GM23338 (cell line): ENCODE data around the gene CCDC149. TPM values are rescaled to one million over a fixed set of nuclear protein-coding genes. Genes with fewer than 3 reads are reported as not detected.

Source experiments
- ATAC-seq: fragments of 200-7000 bp; cut with Tn5 transposase; 3 replicates; pipeline ENCODE4 v1.9.1; 2020
- DNase-seq: peaks from one replicate; pipeline ENCODE4 v3.0.0-alpha.2; 2015; ENCODE audit warnings: low spot score
- H2AFZ ChIP-seq: fragments of 200-600 bp; sonication (generic); 2 replicates; pipeline ENCODE4 v1.8.0; 2016; ENCODE audit warnings: antibody characterized with exemption, mild to moderate bottlenecking, moderate library complexity
- H3F3A ChIP-seq: fragments of 200-600 bp; sonication (generic); replicated peaks from 2 replicates; pipeline ENCODE4 v1.8.0; 2017; ENCODE audit warnings: antibody characterized with exemption, mixed run types, low read depth
- H3K27ac ChIP-seq: fragments of 200-600 bp; sonication (generic); 2 replicates; pipeline ENCODE4 v1.6.1; 2016; ENCODE audit warnings: low read depth
- H3K27me3 ChIP-seq: fragments of 200-600 bp; sonication (generic); 2 replicates; pipeline ENCODE4 v1.8.0; 2016; ENCODE audit warnings: mild to moderate bottlenecking, mixed run types, moderate library complexity; ENCODE audit not compliant: insufficient read depth
- H3K36me3 ChIP-seq: fragments of 200-600 bp; sonication (generic); 2 replicates; pipeline ENCODE4 v1.8.0; 2016; ENCODE audit warnings: mild to moderate bottlenecking; ENCODE audit not compliant: insufficient read depth
- H3K4me1 ChIP-seq: fragments of 200-600 bp; sonication (generic); 2 replicates; pipeline ENCODE4 v1.8.0; 2016; ENCODE audit warnings: mild to moderate bottlenecking, moderate library complexity; ENCODE audit not compliant: insufficient read depth
- H3K4me2 ChIP-seq: fragments of 200-600 bp; sonication (generic); 2 replicates; pipeline ENCODE4 v1.7.1; 2017; ENCODE audit warnings: mixed run types
- H3K4me3 ChIP-seq: fragments of 200-600 bp; sonication (generic); 2 replicates; pipeline ENCODE4 v1.6.1; 2016; ENCODE audit warnings: mixed run types
- H3K79me2 ChIP-seq: fragments of 200-600 bp; sonication (generic); replicated peaks from 2 replicates; pipeline ENCODE4 v1.8.0; 2017; ENCODE audit warnings: mild to moderate bottlenecking; ENCODE audit not compliant: insufficient read depth
- H3K9me2 ChIP-seq: fragments of 200-600 bp; sonication (generic); 2 replicates; pipeline ENCODE4 v1.8.0; 2017; ENCODE audit not compliant: insufficient read depth
- H4K20me1 ChIP-seq: fragments of 200-600 bp; sonication (generic); replicated peaks from 2 replicates; pipeline ENCODE4 v1.8.0; 2017; ENCODE audit warnings: mild to moderate bottlenecking; ENCODE audit not compliant: insufficient read depth
- H3K27ac Mint-ChIP-seq: 2 replicates; pipeline ENCODE4 v1.8.0; 2020; ENCODE audit warnings: inconsistent platforms, mild to moderate bottlenecking, moderate library complexity, mixed read lengths
- H3K27me3 Mint-ChIP-seq: 3 replicates; pipeline ENCODE4 v1.8.0; 2022; ENCODE audit warnings: low read depth, mild to moderate bottlenecking, moderate library complexity, mixed read lengths, inconsistent platforms; ENCODE audit not compliant: insufficient read depth, poor library complexity
- H3K36me3 Mint-ChIP-seq: 3 replicates; pipeline ENCODE4 v1.8.0; 2021; ENCODE audit warnings: low read depth, mild to moderate bottlenecking, inconsistent platforms, moderate library complexity, mixed read lengths
- H3K4me1 Mint-ChIP-seq: 3 replicates; pipeline ENCODE4 v1.8.0; 2020; ENCODE audit warnings: mild to moderate bottlenecking, inconsistent platforms, mixed read lengths
- H3K4me3 Mint-ChIP-seq: 3 replicates; pipeline ENCODE4 v1.8.0; 2021; ENCODE audit warnings: moderate library complexity, mild to moderate bottlenecking, inconsistent platforms, mixed read lengths
- H3K9me3 Mint-ChIP-seq: 3 replicates; pipeline ENCODE4 v1.8.0; 2020; ENCODE audit warnings: moderate library complexity, mild to moderate bottlenecking, inconsistent platforms, mixed read lengths
- CREB1 ChIP-seq: fragments of 250-450 bp; sonication (Bioruptor Pico); IDR thresholded peaks from 2 replicates; pipeline ENCODE4 v1.5.0; 2020; ENCODE audit warnings: low read depth, mild to moderate bottlenecking, moderate library complexity
- EZH2phosphoT487 ChIP-seq: fragments of 200-600 bp; sonication (generic); IDR thresholded peaks from one replicate; pipeline ENCODE4 v1.8.1; 2018; ENCODE audit warnings: antibody characterized with exemption; ENCODE audit not compliant: unreplicated experiment
- JUNB ChIP-seq: IDR thresholded peaks from one replicate; pipeline ENCODE4 v1.6.1; 2016; ENCODE audit warnings: antibody characterized with exemption; ENCODE audit not compliant: unreplicated experiment
- NANOG ChIP-seq: IDR thresholded peaks from 2 replicates; pipeline ENCODE4 v1.6.1; 2016; ENCODE audit warnings: antibody characterized with exemption, borderline replicate concordance
- POLR2AphosphoS5 ChIP-seq: IDR thresholded peaks from 2 replicates; pipeline ENCODE4 v1.6.1; 2016; ENCODE audit warnings: antibody characterized with exemption, low read depth
- STAT1 ChIP-seq: IDR thresholded peaks from one replicate; pipeline ENCODE4 v1.6.1; 2016; ENCODE audit warnings: antibody characterized with exemption; ENCODE audit not compliant: unreplicated experiment
- ZNF114 ChIP-seq: fragments of 250-450 bp; sonication (Bioruptor Pico); IDR thresholded peaks from 2 replicates; pipeline ENCODE4 v1.5.0; 2020; ENCODE audit warnings: mild to moderate bottlenecking, moderate library complexity
- ZNF331 ChIP-seq: fragments of 250-450 bp; sonication (Bioruptor Pico); IDR thresholded peaks from 2 replicates; pipeline ENCODE4 v1.5.0; 2020; ENCODE audit warnings: low read depth, mild to moderate bottlenecking, moderate library complexity
- ZNF462 ChIP-seq: fragments of 250-450 bp; sonication (Bioruptor Pico); IDR thresholded peaks from 2 replicates; pipeline ENCODE4 v1.5.0; 2020; ENCODE audit warnings: mild to moderate bottlenecking, moderate library complexity
- polyA plus RNA-seq: library from polyadenylated mRNA; unstranded; fragments of >200 nt; fragmentation: Nextera tagmentation; extraction: Ambion mirVana; gene quantifications from 2 replicates; pipeline ENCODE4 v1.2.1, GENCODE V29; 2016
- total RNA-seq: library from RNA; depleted of rRNA; stranded (reverse); fragments of >200 nt; shearing (Covaris generic); gene quantifications from 2 replicates; pipeline ENCODE4 v1.2.3, GENCODE V29; 2014
- TF ChIP-seq, protein P1 (sequence below), 2 experiments: fragments of 200-600 bp in 1 of 2; sonication (generic) in 1 of 2; conservative IDR thresholded peaks; 2 replicates each; pipeline versions ENCODE4 v1.5.1 to v1.6.1; 2016 to 2017; ENCODE audit warnings: antibody characterized with exemption in 2 of 2, low read depth in 2 of 2, mild to moderate bottlenecking in 2 of 2, moderate library complexity in 1 of 2

The CCDC149 gene
- total and polyA plus RNA-seq, 2 experiments from 2014 or later = 2.6 to 6.4 TPM

- no peak for TF ChIP-seq ZNF462 (CRISPR knock-in tag)
- no peak for TF ChIP-seq JUNB
- no peak for TF ChIP-seq POLR2AphosphoS5
- TF ChIP-seq EZH2phosphoT487 = no peak
- TF ChIP-seq ZNF331 (CRISPR knock-in tag) = no peak
- TF ChIP-seq ZNF114 = no peak
- TF ChIP-seq, protein P1, sequence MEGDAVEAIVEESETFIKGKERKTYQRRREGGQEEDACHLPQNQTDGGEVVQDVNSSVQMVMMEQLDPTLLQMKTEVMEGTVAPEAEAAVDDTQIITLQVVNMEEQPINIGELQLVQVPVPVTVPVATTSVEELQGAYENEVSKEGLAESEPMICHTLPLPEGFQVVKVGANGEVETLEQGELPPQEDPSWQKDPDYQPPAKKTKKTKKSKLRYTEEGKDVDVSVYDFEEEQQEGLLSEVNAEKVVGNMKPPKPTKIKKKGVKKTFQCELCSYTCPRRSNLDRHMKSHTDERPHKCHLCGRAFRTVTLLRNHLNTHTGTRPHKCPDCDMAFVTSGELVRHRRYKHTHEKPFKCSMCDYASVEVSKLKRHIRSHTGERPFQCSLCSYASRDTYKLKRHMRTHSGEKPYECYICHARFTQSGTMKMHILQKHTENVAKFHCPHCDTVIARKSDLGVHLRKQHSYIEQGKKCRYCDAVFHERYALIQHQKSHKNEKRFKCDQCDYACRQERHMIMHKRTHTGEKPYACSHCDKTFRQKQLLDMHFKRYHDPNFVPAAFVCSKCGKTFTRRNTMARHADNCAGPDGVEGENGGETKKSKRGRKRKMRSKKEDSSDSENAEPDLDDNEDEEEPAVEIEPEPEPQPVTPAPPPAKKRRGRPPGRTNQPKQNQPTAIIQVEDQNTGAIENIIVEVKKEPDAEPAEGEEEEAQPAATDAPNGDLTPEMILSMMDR (conservative IDR thresholded peaks at IDR 0.05; ENCODE audit: low read depth in 2 of 2) = no peak
- TF ChIP-seq STAT1 = no peak
- no peak for TF ChIP-seq CREB1 (CRISPR knock-in tag)
- TF ChIP-seq NANOG = no peak
Measured at GRCh38 chr4:24928708-24929107, 15.9 kb upstream of the CCDC149 start (continued).

GRCh38 chr4:24927049-24927448 is 14.2 kb upstream of the CCDC149 start:
- Mint-ChIP-seq H3K4me3 (no peak overlapping the region), H3K4me1 (peaks cover 9% of the 10 kb centered on the region), H3K27me3 (no peaks in the 10 kb centered on the region), H3K9me3 (0 out of 3 replicates have a peak, but pooled peaks cover 2% of the 10 kb centered on the region), H3K27ac (no peak overlapping the region), H3K36me3 (no peaks in the 10 kb centered on the region)
- ATAC-seq = no peak
- Histone ChIP-seq H3K4me1 (peaks cover 12% of the 10 kb centered on the region), H3K36me3 (no peaks in the 10 kb centered on the region), H2AFZ (no peak overlapping the region), H3K27ac (no peak overlapping the region), H4K20me1 (no peaks in the 10 kb centered on the region), H3F3A (no peaks in the 10 kb centered on the region), H3K27me3 (no peaks in the 10 kb centered on the region), H3K79me2 (no peaks in the 10 kb centered on the region), H3K4me2 (no peak overlapping the region), H3K4me3 (no peak overlapping the region), H3K9me2 (peaks cover 9% of the 10 kb centered on the region)
- DNase-seq = no peak
- TF ChIP-seq, protein P1 (conservative IDR thresholded peaks at IDR 0.05; ENCODE audit: low read depth in 2 of 2) = no peak
